ENCODE measurements around the gene KBTBD13.
"Not testable (repeated sequence)": the region's sequence is repeated elsewhere in the genome, so short reads cannot be mapped to it uniquely, and the experiment has no call there.

KBTBD13 gene

DNA sequence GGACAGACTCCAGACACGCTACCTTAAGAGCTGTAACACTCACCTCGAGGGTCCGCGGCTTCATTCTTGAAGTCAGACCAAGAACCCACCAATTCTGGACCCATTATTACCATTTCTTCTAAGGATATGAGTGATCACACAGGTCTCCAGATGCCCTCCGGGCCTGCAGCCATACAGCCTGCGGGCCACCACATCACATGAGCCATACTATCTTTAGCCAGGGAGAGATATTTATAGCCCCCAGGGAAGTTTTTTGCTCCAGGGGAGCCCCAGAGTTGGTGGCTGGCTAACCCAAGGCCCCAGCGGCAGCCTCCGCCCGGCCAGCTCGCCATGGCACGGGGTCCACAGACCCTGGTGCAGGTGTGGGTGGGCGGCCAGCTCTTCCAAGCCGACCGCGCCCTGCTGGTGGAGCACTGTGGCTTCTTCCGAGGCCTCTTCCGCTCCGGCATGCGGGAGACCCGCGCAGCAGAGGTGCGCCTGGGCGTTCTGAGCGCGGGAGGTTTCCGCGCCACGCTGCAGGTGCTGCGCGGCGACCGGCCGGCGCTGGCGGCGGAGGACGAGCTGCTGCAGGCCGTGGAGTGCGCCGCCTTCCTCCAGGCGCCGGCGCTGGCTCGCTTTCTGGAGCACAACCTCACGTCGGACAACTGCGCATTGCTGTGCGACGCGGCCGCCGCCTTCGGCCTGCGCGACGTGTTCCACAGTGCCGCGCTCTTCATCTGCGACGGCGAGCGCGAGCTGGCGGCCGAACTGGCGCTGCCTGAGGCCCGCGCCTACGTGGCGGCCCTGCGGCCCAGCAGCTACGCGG is at the start of gene KBTBD13:
Gene KBTBD13, plus strand, starts transcription at position 261 of the 805 bp plus-strand sequence. Its CDS starts 70 bp downstream, at position 331.
- FAIRE-seq = no peak

DNA sequence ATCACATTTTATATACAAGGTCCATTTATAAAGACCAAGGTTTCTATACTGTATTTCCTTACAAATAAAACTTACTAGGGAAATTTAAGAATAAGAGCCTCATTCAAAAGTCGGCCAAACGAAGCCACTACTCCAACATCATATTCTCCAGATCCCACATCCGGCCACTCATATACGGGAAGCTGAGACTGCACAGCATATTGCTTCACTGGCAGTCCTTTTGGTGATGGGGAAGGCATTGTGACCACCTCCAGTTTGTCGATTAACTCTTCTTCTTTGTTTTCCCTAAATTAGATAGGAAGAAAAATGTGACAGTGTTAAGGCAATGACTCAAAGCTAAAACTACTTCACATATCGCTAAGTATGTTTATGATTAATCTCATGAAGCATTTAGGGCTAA is 49.8 kb upstream of the KBTBD13 start:
- no peak for FAIRE-seq

DNA sequence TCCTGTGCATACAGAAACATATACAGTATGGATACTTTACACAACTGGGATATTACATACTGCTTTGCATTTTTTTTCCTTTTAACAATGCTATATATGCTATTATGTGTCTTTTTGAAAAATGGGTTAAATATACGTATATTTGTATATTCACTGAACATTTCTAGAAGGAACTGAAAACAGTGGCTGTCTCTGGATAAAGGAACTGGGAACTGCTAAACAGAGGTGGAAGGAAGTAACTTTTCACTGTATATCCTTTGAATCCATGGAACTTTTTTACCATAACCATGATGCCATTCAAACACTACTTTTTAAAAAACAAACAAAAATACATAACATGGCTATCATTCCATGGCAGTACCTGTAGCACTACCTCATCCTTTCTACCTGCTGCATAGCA is 49.0 kb upstream of the KBTBD13 start:
- FAIRE-seq = no peak

DNA sequence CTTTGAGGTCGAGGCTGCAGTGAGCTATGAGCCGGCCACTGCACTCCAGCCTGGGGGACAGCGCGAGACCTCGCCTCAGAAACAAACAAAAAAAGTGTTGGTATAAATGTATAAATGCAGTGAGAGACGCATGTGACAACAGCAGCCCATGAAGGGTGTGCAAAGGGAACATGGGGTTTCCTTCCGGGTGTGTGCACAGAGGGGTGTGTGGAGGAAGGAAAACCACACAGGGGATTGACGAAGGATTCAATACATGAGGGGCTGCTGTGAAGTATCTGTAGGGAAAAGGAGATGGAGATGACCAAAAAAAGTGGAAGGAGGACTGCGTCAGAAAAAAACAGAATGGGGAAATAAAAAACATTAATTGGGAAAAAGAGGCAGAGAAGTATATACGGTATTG is 48.2 kb upstream of the KBTBD13 start:
- no peak for FAIRE-seq

DNA sequence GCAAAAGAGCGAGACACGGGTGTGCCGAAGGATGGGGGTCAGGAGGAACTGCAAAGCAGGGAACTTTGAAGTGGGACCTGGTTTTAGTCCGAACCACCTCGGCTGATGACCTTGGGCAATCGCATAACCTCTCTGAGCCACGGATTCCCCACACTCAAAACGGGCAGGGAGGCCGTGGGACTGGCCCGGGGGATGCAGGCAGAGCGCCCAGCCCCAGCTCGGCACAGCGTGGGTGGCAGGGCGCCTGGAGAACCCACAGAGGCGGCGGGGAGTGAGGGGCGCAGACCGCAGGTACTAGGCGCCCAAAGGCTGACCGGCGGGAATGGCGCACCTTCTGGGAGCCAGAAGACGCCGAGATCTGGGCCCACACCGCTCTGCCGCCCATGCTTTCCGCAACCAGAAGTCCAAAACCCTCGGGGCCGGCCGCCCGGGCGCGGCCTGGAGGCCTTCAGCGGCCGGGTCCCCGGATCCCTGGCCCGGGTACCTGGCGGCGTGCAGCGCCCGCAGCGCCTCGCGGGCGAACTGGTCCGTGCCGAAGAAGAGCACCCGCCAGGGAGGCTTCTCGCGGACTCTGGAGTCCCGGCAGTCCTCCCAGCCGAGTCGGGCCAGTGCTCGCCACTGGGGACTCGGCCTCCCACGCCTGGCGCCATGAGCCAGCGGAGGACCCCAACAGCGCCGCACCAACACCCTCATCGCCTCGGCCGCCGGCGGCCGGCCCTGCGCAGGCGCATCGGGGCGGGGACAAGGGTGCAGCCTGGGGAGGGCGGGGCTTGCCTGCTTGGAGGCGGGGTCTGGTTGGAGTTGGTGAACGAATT is 47.4 kb upstream of the KBTBD13 start, which contains the start of gene MTFMT:
Gene MTFMT, minus strand, starts transcription at position 719 of the 815 bp plus-strand sequence. Its CDS starts 26 bp downstream, at position 693.
- FAIRE-seq = no peak

DNA sequence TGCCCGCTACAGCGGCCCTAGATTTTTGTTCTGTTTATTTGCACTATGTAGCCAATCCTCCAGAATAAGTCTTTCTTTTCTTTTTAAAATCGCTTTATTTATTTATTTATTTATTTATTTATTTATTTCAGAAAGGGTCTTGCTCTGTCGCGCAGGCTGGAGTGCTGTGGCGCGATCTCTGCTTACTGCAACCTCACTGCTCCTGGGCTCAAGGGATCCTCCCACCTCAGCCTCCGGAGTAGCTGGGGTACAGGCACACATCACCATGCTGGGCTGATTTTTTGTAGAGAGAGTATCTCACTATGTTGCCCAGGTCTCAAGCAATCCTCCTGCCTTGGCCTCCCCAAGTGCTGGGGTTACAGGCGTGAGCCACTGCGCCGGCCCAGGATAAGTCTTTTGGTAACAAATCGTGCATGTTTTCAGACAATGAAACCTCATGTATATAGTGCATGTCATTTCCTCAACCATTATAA is 46.8 kb upstream of the KBTBD13 start:
- FAIRE-seq = no peak

DNA sequence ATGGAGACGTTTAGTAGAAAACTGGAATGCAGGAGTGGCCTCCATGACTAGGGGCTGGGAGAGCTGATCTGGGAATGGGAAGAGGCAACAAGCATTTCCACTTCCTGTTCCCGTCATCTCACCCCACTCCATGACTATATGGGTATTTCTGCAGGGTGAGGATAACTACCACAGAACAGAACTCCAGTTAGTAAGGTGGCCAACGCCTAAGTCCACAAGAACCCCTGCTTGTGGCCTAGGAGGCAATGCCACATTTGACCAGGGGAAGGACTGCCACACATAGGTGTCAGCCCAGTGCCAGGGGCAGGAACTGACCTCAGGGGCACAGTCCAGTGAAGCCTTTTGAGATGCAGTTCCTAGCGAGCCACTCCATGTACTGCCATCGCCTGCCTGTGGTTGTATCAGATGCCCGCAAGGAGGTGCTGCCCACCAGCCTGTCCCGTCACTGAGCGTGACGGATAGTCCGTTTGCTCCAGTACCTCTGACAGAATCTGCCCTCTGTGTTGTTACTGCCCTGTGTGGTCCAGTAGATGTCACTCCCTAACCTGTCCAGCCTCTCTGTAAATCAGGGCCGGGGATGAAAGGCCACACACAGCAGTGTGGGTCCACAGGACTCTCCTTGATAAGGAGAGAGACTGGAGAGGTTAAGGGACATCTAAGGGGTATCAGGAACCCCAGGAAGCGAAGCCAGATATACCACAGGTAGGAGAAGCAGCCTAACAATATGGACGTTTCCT is 43.6 kb upstream of the KBTBD13 start:
- FAIRE-seq = no peak

DNA sequence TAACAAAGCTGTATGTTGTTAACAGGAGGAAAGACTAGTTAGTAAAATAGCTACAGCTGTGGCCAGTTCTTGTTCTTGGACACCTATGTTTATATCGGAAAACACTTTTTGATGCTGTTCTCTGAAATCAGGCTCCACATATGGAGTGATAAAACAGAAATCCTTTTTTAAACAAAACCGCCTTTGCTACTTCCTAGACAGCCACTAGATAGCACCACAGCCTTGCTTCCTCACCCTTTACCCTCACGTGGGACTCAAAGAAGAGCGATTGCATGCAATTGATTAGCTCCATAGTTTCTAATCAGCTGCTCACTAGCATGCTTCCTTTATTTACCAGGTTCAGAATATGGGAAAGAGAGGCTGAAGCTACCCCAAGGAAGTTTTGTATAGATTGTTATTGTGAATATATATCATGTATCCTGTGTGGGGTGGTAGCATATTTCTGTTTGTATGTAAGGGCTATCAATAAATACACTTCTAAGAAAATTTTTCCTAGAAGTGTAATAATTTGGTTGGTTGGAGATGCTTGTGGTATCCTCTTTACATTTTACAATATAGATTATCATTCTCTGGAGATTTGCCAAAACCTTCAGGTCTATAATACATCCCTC is 42.8 kb upstream of the KBTBD13 start:
- peak; percentile 49 for FAIRE-seq

DNA sequence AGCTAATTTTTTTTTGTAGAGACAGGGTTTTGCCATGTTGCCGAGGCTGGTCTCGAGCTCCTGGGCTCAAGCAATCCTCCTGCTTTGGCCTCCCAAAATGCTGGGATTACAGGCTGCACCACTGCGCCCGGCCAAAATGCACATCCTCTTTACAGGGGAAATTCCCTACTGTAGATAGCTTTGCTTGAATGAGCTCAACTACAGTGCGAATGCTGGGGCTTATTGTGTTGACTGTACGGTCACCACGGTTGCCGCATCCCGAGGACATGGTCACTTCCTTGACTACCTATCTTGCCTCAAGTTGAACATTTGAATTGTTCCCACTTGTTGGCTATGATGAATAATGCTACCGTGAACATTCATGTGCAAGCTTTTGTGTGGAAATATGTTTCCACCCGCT is 41.8 kb upstream of the KBTBD13 start:
- no peak for FAIRE-seq

DNA sequence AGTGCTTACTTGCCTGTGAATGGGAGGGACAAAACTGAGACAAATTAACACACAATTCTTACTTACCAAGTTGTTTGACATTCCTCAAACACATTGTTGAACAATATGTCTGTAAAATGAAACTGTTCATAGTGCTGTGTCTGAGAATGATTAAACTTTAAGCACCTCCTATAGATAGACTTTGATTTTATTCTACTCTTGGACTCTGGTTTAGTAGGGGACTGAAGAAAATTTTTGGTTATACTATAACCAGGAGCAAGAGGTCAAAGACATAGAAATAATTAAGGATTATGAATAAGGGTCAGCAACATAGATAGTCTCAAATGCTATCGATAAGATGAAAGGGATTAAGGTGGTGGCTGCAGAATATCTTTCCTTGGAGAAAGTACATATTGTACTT is 39.2 kb upstream of the KBTBD13 start:
- no peak for FAIRE-seq

DNA sequence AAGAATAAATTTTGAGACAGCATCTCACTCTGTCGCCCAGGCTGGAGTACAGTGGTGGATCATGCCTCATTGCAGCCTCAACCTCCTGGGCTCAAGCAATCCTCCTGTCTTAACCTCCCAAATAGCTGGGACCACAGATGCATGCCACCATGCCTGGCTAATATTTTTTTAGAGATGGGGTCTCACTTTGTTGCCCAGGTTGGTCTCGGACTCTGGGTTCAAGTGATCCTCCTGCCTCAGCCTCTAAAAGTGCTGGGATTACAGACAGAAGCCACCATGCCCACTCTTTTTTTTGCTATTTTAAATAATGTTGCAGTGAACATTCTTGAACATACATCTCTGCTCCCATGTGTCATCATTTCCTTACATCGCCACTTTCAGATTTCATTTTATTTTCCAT is 38.1 kb upstream of the KBTBD13 start:
- no peak for FAIRE-seq

DNA sequence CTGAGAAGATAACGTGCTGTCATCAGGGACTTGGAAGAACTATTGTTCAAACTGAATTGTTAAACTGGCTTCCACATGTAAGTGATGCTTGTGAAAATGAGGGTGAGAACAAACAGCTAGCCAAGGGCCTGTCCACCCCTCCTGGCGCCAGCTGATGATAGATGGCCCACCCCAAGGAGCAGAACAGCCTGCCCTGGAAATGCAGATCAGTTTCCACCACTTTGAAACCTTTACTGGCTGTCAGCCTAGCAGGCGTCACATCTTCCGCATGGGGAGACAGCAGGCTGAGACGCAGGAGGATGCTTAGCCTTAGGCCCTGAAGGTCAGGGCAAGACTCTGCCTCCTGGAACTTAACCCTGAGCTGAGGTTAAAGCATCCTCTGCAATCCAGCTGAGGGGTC is 37.7 kb upstream of the KBTBD13 start:
- no peak for FAIRE-seq

DNA sequence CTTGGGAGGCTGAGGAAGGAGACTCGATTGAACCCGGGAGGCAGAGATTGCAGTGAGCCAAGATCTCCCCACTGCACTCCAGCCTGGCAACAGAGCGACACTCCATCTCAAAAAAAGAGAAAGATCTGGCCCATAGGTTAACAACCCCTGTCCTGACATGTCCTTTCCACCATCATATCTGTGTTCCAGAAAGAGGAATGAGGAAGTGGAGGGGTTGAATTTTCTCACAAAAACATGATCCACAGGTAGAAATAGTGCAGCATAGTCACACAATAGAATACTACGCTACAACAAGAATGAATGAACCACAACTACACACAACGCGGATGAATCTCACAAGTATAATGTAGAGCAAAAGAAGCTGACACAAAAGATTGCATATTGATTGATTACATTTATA is 36.1 kb upstream of the KBTBD13 start:
- no peak for FAIRE-seq

DNA sequence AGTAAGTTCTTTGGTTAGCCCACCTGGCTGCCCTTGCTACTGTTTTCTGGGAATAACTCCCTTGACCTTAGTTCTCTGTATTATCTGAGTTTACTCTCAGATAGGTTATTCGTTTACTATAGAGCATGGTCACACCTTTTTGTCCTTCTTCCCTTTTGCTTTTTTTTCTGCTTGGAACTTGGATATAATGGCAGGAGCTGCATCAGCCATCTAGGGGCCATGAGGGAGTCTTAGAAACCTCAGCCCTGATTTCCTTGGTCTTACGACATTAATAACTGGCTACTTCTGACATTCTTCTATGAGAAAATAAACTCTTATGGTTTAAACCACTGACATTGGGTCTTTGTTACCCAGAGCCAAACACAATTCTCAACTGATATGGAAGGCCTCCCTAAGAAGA is 34.8 kb upstream of the KBTBD13 start:
- FAIRE-seq = no peak

DNA sequence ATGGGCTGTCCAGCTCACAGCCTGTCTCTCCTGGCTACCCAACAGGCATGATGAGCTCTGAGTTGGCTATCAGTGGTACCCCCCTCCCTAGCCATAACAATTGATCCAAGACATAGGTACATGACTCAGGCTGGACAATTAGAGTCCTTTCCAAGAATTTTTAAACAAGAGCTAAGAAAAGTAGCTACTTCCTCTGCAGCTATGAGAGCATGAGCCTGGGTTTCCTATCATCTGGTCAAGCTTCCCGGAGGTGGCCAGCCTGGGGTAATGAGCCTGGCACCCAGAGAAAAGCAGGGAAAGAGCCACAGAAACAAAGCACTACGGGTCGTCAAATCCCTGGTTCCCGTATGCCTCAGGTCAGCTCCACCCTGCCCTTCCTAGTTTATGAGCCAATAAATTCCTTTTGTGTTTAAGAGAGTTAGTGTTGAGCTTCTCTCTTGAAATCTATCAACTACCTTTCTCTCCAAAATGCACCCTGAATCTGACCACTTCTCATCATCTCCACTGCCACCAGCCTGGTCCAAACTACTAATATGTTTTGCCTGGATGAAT is 33.7 kb upstream of the KBTBD13 start:
- no peak for FAIRE-seq

DNA sequence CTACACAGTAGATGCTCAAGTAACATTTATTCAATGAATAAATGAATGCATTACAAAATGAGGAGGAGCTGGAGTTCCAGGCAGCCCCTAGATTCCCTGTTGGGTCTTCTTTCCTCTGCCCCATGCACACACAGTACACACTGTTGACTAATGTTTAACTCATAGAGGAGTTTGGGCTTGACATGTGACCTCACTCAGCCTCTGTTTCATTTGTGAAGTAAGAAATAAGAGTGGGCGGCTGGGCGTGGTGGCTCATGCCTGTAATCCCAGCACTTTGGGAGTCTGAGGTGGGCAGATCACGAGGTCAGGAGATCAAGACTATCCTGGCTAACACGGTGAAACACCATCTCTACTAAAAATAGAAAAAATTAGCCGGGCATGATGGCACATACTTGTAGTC is 32.3 kb upstream of the KBTBD13 start:
- FAIRE-seq = not testable (repeated sequence)

DNA sequence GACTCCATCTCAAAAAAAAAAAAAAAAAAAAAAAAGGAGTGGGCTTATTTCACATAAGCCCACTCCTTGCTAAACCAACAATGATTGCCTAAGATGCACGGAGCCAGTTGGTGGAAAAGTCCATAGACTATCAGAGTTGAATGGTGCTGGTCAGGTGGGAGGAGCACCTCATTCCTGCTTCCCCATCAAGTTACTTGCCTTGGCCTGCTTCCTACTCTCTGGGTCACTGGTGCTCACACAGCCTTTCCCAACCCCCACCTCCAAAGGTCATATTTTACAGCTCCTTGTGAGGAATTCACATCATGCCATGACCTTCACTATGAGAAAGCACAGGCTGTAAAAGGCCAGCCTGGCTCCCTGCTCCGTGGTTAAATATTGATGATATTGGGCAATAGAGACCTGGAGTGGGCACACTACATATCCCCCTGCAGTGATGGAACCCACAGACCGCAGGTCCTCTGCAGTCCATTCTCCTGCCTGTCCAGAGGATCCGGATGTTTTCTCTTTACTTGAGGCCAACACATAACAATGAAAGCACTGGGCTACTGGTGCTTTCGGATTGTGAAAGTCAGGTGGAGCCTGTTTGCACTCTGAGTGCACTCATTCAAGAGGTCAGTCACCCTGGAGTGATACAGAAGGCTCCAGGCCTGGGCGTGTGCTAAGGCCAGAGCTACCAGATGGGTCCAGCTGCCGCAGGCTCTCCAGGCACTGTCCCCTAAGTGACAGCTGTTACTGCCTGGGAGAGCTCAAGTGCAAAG is 31.6 kb upstream of the KBTBD13 start, which contains the start of gene SLC51B:
Gene SLC51B, plus strand, starts transcription at position 664 of the 758 bp plus-strand sequence. CDS start 4,618 bp downstream, outside the sequence.
- no peak for FAIRE-seq

DNA sequence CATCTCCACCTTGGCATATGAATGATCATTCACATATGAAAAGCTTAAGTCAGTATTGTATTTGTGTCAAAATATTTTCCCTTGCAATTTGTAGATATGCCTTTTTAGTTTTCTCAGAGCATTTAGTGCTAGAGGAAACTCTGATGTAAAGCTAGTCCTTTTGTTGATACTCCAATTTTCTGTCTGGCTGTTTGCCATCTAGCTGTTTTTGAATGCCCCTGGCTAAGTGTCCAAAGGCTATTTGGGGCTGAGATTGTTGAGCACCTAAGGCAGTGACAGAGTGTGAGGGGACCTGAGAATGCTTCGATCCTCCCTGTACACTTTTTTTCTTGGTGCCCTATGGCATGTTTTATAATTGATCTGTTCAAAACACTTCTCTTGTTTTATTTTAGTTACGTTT is 28.3 kb upstream of the KBTBD13 start:
- no peak for FAIRE-seq

DNA sequence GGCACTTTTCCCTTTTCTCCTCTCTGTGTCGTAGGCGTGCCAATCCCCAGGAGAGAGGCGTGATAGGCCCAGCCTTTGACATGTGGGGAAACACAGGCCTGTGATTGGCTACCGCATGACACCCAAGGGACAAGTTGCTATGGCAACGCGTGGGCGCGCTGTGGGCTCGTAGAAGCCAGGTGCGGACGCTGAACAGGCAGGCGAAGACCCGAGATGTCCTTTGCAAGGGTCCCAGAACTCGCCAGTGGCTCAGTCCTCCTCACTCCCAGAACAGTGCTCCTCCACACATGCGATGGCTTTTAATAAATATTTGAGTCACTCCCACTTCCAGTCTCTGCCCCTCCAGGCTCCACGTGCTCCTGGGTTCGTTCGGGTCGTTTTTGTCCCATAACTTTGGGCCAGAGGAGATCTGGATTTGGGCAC is 27.1 kb upstream of the KBTBD13 start:
- no peak for FAIRE-seq

DNA sequence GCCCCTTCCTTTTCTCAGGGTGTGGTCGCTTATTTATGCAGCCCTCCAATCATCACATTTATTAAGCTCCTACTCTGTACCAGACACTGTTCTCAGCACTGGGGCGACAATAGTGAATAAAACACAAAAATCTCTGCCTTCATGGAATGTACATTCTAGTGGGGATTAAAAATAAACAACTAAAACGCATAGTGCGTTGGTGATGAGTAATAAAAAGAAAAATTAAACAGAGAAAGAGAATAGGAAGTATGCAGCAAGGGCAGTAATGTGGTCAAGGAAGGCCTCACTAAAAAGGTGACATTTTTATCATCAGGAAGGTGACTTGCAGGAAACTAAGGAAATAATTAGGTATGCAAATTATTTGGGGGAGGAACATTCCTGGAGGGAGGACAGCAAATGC is 26.3 kb upstream of the KBTBD13 start:
- no peak for FAIRE-seq

DNA sequence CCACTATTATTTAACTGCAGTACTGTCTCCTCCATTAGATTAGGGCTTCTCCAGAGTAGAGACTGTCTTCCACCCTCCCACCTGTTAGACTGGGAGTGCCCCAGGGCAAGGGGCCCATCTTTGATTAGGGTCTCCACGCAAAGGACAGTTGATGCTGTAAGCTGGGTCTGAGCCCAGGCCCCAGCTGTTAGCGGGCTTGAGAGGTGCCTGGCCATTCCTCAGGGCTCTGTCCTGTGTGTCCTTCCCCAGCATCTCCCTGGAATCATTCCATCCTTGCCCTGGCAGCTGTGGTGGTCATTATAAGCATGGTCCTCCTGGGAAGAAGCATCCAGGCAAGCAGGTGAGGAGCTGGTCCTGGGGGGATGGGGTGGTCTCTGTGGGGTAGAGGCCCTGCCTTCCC is 25.3 kb upstream of the KBTBD13 start:
- no peak for FAIRE-seq

DNA sequence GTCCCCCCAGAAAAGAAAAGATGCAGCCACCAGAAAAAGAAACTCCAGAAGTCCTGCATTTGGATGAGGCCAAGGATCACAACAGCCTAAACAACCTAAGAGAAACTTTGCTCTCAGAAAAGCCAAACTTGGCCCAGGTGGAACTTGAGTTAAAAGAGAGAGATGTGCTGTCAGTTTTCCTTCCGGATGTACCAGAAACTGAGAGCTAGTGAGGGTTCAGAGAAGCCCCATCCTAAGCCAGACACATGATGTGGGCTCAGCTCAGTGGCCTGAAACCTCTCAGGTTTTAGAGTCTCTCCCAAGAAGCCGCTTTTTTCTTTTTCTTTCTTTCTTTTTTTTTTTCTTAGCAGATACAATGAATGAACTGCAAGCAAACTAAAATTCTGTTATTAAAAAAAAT is 23.6 kb upstream of the KBTBD13 start:
- FAIRE-seq = no peak

All from islet of Langerhans (tissue), 1 donor.